Measurements from ENCODE around the gene DCAF8L1.

DNA sequence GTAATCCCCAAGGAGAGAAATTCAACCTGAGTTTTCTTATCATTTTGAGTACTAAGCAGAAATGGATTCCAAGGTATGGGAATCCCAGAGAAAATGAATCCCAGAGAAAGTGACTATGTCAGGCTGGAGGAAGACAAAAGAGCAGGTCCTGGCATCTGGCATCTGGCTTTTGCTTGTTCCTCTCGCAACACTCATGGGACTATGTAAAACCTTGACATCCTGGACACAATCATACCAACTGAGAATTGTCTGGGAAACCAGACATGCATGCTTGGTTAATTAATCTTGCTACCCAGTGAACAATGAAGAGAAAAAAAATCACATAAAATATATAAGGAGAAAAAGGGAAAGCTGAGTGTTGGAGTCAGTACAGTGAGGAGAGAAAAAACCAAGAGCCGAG lies 12.9 kb downstream of the DCAF8L1 start:
- TF ChIP-seq GATA3 (IDR thresholded peaks at IDR 0.05; ENCODE audit: low read depth, low read length) (no peak), GATA2 (IDR thresholded peaks at IDR 0.05; ENCODE audit: low read depth, low read length) (no peak)

Data from SH-SY5Y (cell line).